ENCODE data around the gene CRB2.

The CRB2 gene

DNA sequence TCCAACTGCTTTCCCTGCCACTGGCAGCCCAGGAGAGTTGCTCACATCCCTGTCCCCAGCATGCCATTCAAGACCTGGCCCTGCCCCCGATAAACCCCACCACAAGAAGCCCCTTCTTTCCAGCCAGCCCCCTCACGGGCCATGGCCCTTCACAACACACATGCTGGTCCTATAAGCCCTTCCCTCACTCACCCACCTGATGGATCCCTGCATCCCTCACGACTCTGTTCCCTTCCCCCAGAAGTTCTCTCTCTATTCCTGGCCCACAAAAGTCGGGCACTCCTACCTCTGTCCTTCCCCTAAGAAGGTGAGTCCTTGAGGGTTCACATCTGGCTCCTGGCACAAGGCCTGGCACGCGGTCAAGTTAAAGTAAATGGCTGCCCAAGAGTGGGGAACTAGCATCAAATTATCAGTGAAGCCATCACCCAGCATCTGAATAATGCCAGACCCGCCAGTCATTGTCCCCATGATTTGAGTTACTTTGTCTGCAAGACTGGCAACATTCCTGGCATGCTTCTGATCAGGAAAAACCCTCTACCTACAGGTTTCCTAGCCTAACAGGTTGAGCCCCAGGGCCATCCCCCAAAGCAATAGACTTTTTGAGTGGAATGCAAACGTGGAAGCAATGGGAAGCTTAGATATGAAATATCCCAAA is 65.9 kb downstream of the CRB2 start:
- DNase-seq (ENCODE audit: low read depth) = no peak

DNA sequence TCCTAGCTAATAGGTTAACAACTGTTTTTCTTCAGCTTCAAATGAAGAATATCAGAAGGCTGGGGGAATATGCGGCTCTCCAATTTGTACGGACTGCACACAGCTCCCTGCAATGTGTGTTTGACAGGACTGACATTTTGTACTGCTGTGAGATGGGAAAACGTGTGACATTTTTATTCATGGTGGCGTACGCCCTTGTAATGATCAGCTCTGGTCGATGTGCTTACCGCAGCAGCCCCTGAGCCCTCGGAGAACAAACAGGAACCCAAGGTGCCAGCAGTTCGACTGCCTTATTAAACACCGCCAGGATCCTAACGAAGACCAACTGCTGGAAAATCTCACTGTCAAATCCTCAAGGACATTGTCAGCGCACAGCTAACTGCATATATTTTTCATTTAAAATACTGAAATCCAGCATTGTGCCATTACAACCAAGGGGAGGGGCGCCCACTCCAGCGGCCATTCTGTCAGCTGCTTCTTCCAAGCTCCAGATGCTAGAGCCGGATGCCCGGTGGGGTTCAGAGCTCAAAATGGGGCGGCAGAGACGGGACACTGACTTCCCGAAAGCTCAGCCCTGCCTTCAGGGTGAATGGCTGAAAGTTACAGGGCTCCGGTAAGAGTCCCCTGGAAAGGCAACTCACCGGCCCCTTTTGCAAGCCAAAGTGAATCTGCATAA is 66.8 kb downstream of the CRB2 start:
- DNase-seq (ENCODE audit: low read depth) = no peak

DNA sequence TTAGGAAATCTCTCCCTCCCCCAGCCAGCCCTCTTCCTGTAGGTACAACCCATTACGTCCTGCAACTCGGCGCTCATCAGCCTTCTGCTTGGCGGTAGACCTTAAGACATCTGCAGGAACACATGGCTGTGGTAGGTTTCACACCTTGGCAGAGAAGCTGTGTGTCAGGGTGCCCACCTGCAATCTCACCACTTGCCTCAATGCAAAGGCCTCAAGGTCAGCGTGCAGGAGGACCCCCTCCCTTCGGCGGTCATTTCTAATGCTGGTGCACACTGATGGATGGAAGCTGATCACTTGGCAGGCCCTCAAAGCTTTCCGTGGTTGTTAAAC is 67.3 kb downstream of the CRB2 start:
- DNase-seq (ENCODE audit: low read depth) = no peak

DNA sequence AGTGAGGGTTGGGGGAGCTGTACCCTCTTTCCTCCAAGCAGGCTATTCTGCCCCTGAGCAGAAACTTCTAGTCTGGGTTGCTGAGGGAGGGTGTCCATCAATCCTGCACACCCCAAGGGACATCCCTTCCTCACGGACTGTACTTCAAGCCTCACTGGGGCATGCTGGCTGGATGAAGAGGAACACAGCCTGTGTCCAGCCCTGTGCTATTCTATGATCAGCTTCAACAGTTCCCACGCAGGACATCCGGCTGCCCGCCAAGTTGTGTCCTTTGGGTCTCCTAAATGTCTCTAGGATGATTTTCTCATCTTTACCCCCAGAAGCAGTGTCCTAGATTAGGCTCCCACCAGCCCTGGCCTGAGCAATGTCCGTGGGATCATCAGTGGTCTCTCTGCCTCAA is 68.1 kb downstream of the CRB2 start:
- no peak for DNase-seq (ENCODE audit: low read depth)

DNA sequence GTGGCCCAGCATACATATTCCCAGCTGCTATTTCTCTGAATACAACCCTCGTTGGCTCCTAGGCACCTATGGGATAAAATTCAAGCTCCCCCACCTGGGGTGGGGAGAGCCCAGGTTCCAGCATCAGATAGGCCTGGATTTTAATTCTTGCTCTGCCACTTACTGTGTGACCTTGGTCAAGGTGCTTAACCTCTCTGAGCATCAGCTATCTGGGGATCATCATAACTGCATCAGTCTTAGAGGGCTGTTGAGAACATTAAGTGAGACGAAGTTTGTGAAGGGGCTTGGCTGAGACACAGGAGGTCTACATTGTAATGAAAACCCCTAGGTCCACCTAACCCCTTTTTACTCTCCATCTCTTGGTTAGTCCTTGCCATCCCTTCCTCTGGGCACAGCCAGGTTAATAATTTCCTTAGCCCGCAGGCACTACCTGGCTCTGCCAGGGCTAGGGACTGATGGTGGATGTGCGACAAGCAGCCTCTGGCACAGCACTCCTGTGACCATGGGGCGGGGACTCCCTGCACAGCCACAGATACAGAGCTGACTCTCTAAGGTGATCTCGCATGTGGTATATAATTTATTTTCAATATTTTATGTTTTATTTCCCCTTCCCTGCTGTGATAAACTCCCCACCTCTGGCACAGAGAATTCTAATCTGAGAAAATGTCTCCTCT is 68.7 kb downstream of the CRB2 start:
- no peak for DNase-seq (ENCODE audit: low read depth)

- DNase-seq (ENCODE audit: low read depth) = no peak
These were observed 69.3 kb downstream of the CRB2 start for GRCh38 chr9:123425261-123425821.

GRCh38 chr9:123425836-123426365 is 69.9 kb downstream of the CRB2 start:
- DNase-seq (ENCODE audit: low read depth) = no peak

- DNase-seq (ENCODE audit: low read depth) = no peak
These were observed 70.4 kb downstream of the CRB2 start for GRCh38 chr9:123426406-123426805.
